GM19240 (cell line): Measurements from ENCODE around the gene TBCK.
"Not testable (repeated sequence)": the region's sequence is repeated elsewhere in the genome, so short reads cannot be mapped to it uniquely, and the experiment has no call there.

Experiments used
- DNase-seq: peaks from one replicate; pipeline ENCODE4 v3.0.0; 2011; ENCODE audit warnings: low spot score; ENCODE audit not compliant: insufficient read length

Gene TBCK

GRCh38 chr4:106321814-106322213 is 5.8 kb upstream of the TBCK start:
- DNase-seq = not testable (repeated sequence)

GRCh38 chr4:106321168-106321567 is 5.2 kb upstream of the TBCK start:
- DNase-seq = not testable (repeated sequence)

GRCh38 chr4:106320235-106320634 is 4.2 kb upstream of the TBCK start:
- DNase-seq = no peak

- DNase-seq = no peak
Observed at GRCh38 chr4:106318511-106318910, 2.5 kb upstream of the TBCK start.

DNA sequence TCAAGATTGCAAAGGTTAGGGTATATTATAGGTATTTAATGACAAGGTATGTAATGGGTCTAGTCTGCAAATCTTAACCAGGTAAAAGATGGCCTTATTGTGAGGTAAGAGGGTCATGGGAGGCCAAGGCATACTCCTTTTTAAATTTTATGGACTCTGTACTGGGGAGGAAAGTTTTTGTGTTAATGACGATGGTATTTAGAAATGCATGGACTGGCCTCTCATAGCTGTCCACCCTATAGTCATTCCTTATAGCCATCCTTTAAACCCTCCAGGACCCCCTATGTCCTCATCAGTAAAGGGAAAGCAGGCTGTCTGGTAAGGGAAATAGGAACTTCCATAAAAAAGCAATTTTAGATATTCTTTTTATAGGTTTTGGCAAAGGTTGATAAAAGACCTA is 1.8 kb upstream of the TBCK start:
- no peak for DNase-seq

GRCh38 chr4:106316773-106317409 is 882 bp upstream of the TBCK start:
- DNase-seq = no peak

GRCh38 chr4:106315476-106315967 is 487 bp downstream of the TBCK start:
- no peak for DNase-seq

- no peak for DNase-seq
Observed at GRCh38 chr4:106314960-106315359, 1.0 kb downstream of the TBCK start.

GRCh38 chr4:106312997-106313522 is 2.9 kb downstream of the TBCK start:
- DNase-seq = no peak

- DNase-seq = no peak
Observed at GRCh38 chr4:106312377-106312776, 3.6 kb downstream of the TBCK start.

DNA sequence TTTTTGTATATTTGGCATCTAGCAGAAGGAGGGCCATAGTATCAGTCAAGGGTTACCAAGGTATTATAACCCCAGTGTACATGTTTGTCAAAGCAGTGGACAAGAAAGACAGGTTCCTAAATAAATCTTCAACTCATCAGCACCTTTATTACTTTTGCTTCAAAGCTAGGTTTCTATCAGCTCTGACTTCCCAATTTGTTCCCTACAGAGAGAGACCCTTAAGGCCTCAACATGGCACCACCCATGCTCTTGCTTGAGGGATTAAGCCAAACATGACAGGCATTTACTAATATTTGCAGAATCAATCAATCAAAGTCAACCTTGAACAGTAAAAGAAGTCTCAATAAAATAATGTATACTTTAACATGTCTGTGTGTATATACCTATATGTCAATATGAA is 9.4 kb downstream of the TBCK start:
- no peak for DNase-seq

- no peak for DNase-seq
Observed at GRCh38 chr4:106305435-106306055, 10.5 kb downstream of the TBCK start.

GRCh38 chr4:106304632-106305031 is 11.4 kb downstream of the TBCK start:
- DNase-seq = no peak

DNA sequence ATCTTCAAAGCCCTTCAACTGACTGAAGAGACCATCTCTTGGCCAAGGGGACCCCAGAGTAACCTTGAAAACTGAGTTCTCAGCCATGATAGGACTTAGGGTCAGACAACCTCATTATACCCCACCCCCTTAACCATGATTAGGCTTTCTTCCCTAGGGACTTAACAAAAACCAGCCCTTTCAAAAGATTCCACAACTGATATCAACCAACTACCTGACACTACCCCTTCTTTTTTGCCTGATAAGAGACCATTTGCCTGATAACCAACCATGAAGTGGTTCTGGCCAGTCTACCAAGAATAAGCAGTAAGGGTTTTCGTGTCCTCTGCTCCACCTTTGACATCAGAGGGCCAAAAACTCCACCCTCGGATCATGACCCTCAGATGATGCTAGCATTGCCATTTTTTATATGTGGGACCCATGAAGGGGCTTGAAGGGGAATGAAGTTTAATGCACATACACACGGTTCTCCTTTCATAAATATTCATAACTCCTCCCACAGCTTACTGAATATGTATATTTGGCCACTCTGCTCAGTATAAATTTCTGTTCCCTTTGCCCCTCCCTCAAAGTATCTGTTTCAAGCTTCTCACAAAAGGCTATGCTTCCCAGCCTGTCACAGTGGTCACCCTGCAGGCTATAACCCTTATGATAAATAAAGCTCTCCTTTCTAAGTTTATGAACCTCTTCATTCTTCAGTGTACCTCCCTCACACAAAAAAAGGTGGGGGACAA is 12.3 kb downstream of the TBCK start:
- DNase-seq = no peak

DNA sequence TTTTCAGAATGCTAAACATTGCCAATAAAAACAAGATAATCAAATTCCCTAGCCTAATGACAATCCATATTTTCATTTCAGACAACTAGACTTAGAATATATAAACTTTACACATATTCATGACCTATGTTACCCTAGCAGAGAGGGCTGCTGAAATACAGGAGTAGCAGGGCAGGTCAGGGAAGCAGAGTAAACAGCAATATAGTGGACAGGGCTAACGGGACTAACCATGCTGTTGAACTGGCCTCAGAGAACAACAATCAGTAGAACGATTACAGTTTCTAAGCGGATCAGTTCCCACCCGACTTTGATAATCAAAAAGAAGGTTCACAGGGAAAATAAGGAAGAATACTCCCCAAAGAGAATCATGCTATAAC is 14.0 kb downstream of the TBCK start:
- DNase-seq = no peak

GRCh38 chr4:106301393-106302061 is 14.5 kb downstream of the TBCK start:
- DNase-seq = no peak

DNA sequence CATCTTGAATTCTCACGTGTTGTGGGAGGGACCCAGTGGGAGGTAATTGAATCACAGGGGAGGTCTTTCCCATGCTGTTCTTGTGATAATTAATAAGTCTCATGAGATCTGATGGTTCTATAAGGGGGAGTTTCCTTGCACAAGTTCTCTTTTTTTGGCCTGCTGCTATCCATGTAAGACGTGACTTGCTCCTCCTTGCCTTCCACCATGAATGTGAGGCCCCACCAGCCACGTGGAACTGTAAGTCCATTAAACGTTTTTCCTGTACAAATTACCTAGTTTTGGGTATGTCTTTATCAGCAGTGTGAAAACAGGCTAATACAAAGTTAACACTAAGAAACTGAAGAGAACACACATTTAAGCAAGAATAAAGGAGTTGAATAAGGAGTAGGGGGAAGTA is 16.0 kb downstream of the TBCK start:
- DNase-seq = no peak

GRCh38 chr4:106297245-106298035 is 18.6 kb downstream of the TBCK start:
- DNase-seq = no peak

GRCh38 chr4:106294062-106294461 is 21.9 kb downstream of the TBCK start:
- no peak for DNase-seq

DNA sequence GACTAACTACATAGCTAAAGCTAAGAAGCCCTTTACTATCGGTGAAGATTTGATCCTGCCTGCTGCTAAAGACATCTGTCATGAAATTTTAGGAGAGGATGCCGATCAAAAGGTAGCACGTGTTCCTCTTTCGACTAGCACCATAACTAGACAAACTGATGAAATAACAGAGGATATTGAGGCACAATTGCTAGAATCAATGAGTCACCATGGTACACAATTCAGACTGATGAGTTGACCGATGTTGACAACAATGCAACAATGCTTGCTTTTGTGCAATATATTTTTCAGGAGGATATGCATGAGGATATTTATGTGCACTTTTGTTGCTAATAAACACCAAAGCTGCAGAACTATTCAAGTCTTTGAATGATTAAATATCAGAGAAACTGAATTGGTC is 24.3 kb downstream of the TBCK start:
- no peak for DNase-seq

GRCh38 chr4:106289737-106290136 is 26.3 kb downstream of the TBCK start:
- no peak for DNase-seq
